Glomerular endothelial cell (primary cell): ENCODE results near the gene SYPL2. TPM values are rescaled to one million over a fixed set of nuclear protein-coding genes. Genes with fewer than 3 reads are reported as not detected.
"Not testable (repeated sequence)": the region's sequence is repeated elsewhere in the genome, so short reads cannot be mapped to it uniquely, and the experiment has no call there.

Source experiments
- DNase-seq: peaks from one replicate; pipeline ENCODE4 v3.0.0-alpha.2; 2011; ENCODE audit warnings: low read depth, low spot score; ENCODE audit errors: extremely low read depth
- total RNA-seq: library from RNA; depleted of rRNA; stranded (reverse); fragments of >200 nt; gene quantifications from 2 replicates; pipeline ENCODE4 v1.2.3, GENCODE V29; 2015

Gene SYPL2
- not detected in 2 replicates for total RNA-seq

DNA sequence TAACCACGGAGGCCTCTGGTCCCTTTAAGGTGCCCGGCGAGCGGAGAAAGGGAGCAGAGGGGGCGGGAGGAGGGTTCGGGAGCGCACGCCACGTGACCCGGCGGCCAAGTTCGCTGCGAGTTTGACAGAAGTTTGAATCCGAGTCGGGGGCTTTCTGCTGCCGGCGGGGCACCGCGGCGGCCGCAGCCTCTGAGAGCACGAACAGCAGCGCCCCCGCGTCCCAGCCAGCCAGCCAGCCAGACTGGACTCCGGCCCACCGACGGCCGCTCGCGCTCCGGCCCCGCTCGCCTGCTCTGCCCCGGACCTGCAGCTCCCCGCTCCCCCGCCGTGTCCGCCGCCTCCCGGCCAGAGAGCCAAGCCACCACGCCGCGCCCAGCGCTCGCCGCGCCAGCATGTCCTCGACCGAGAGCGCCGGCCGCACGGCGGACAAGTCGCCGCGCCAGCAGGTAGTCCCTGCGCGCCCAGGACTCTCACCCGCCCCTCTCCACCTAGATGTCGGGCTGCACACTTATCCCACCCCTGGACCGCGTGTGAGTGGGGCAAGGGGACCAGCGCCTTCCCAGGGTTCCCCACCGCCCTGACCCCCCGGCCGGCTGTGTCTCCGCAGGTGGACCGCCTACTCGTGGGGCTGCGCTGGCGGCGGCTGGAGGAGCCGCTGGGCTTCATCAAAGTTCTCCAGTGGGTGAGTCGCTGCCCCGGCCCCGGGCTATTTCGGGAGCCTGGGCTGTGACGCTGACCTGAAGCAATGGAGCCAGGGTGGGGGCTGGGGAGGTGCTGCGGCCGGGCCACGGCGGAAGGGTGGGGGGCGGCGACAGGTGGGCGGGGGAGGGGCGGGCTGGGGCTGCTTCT lies at the start of gene SYPL2:
Gene SYPL2, plus strand, starts transcription at position 95 of the 849 bp plus-strand sequence. Its CDS starts 298 bp downstream, at position 393.
- no peak for DNase-seq

DNA sequence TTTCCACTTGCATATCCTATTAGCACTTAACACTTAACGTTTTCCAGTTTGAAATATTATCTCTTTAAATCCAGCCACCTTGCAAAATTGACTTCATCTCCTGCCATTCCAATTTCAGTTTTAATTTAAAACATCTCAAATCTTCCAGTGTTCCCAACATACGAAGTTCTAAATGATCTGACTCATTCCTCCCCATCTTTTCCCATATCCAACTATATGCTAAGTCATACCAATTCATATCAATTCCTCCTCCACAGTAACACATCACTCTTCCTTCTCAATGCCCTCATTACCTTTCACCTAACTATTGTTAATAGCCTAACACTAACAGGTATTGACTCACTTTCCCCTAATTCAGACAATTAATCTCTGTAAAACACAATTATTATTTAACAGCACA lies 42.8 kb upstream of the SYPL2 start:
- DNase-seq = no peak

DNA sequence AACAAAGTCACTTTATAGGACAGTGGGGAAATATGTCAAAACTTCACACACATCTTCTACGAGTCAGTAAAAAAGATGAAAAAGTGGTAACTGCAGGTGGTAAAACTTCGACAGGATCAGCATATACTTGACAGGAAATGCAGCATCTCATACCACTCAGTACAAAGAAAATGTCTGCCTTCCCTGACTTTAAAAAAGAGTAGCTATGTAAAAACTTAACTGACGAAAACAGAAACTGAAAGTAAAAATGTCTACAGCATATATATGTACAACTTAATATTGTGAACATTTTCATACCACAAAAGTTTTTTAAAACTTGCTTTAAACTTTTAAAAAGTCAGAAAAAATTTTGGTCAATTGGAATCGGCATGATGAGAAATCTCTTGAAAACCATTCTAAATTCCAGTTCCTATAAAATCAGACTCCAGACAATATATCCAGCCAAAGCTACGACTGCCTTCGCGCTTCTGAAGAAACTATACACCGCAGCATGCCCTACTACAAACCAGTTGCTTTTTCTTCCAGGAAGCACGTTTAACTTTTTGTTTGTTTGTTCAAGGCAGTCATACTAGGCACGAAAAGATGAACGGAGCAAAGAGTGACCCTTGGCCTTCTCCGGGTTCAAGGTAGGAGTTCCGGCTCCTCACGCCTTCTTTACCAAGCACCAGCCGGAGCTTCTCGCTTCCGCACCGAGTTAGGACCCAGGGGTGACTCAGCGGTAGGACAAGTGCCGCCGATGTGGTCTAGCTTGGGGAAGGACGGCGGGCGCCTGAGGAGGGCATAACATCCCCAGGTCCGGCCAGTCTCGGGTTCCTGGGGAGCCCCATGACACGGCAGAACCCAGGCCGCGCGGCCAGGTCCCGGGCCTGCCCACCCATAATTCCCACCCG lies 40.7 kb upstream of the SYPL2 start:
- DNase-seq = no peak

DNA sequence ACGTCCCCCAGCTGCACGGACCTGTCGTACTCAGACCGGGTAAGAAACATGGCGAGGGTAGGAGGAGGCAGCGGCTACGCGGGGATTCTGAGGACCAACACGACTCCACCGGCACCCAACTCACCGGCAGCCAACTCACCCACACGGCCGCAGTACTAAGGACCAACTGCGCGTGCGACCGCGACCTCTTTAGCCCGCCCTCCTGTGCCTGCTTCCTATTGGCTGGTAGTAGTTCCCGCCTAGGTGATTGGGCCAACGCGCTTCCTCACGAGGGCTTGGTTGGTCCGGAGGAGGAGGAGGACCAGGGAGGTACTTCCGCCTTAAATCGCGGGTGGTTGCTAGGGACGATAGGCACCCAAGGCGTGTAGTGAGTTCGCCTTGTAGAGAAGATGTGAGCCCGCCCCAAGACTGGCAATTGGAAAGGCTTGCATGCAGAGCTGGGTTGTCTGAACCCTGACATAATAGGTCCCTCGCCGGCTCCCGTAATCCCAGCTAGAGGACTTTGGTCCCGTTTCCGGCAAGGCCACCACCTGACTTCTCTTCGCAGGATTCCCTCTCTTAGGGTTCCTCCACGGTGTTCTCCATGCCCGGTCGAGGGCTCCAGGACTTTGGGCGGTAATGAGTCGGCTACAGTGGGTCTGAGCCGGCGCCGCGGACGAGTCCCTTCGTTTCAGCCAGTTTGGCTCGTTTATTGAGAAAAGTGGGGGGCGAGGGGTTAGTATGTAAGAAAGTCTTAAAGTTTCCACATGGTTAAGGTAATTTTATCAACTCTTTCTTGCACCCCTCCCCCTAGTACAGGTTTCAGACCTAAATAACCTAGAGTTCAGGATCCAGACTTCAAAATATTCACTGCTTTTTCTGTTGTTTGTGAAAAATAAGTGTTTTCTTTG lies 39.8 kb upstream of the SYPL2 start, which contains the start of gene PSMA5:
Gene PSMA5, minus strand, starts transcription at position 168 of the 890 bp plus-strand sequence. Its CDS starts 118 bp downstream, at position 50.
- DNase-seq = peak; percentile 92

DNA sequence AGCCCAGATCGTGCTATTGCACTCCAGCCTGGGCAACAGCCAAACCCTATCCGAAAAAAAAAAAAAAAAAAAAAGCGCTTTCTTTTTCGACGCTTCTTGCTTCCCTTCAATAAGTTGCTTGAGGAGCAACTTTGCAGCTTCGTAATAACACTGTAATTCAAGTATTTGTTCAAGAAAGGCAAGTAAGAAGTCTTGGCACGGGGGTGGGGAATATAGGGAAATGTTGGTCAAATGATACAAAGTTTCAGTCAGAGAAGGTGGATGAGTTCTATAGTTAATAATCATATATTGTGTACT lies 39.2 kb upstream of the SYPL2 start:
- no peak for DNase-seq

DNA sequence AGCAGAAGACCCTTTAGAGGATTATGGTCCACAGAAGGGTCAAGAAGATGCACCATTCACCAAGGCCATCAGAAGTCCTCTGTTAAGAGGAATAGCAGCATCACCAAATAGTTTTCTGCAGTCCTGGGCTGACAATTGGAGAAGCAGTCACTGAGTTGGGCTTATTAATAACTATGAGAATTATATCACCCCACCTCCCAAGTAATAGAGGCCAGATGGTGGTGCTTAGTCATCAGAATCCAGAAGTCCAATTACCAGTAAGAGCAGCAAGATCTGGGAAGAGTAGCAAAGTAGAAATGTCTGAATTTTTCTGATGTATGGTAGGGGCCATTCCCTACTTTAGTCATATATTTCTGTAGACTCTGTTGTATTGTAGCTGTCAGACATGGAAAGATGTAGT lies 34.0 kb upstream of the SYPL2 start:
- DNase-seq = no peak

DNA sequence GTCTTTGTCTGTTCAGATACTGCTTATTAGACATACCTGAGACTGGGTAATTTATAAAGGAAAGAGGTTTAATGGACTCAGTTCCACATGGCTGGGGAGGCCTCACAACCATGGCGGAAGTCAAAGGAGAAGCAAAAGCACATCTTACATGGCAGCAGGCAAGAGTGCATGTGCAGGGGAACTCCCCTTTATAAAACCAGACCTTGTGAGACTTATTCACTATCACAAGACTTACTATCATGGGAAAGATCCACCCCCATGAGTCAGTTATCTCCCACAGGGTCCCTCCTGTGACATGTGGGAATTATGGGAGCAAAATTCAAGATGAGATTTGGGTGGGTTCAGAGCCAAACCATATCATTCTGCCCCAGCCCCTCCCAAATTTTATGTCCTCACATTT lies 33.0 kb upstream of the SYPL2 start:
- no peak for DNase-seq

DNA sequence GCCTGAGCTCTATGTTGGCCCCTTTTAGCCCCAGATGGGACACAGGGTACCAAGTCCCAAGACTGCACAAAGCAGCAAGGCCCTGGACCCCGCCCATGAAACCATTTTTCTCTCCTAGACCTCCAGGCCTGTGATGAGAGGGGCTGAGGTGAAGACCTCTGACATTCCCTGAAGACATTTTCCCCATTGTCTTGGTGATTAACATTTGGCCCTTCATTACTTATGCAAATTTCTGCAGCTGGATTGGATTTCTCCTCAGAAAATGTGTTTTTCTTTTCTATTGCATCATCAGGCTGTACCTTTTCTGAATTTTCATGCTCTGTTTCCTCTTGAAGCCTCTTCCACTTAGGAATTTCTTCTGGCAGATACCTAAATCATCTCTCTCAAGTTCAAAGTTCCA lies 31.9 kb upstream of the SYPL2 start:
- no peak for DNase-seq

DNA sequence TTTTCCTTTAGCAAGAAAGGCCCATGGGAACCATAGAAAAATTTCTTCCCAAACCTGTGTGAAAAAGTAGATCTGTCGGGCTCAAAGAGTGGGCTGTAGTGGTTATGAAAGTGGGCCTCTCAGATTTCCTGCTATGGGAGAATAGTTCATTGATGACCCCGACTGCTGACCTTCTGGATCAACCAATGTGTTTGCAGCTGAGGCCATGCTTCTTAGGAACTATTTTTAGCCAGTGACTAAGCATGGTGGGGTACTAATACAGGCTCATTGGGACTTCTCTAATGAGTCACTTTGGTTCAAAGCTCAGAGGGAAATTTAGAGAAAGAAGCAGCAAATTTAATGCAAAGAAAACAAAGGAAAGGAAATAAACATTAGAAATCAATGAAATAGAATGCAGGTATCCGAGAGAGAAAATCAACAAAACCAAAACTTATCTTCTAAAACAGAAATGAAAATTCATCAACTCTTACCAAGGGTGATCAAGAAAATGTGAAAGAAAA lies 27.5 kb upstream of the SYPL2 start:
- no peak for DNase-seq

DNA sequence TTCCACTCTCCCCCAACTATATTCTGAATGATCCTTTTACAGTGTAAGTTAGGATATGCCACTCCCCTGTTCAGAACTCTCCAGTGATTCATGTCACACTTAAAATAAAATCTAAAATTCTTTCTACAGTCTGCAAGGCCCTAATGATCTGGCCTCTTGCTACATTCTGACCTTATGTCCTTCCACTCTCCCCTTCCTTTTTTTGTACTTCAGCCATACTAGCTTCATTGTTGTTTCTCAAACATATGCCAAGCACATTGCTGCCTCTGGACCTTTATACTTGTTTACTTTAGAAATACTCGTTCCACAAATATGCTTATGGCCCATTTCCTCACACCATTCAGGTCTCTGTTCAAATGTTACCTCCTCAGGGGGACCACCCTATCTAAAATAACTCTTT lies 25.3 kb upstream of the SYPL2 start:
- no peak for DNase-seq

DNA sequence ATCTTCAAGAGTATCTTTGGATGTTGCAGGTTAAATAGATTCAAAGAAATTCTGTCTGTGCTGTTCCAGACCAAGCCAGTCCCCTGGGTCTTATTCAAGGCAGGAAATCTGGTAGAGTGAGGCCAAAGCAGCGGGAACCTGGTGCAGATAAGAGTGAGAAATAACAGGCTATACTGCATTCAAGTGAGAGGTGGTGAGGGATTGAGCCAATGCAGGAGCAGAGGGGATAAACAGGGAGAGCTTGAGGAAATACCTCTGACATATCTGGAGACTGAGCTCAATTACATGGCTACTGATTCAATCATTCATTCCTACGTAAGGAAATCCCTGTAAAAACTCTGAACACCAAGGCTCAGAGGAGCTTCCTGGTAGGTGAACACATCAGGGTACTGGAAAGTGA lies 22.9 kb upstream of the SYPL2 start:
- DNase-seq = no peak

DNA sequence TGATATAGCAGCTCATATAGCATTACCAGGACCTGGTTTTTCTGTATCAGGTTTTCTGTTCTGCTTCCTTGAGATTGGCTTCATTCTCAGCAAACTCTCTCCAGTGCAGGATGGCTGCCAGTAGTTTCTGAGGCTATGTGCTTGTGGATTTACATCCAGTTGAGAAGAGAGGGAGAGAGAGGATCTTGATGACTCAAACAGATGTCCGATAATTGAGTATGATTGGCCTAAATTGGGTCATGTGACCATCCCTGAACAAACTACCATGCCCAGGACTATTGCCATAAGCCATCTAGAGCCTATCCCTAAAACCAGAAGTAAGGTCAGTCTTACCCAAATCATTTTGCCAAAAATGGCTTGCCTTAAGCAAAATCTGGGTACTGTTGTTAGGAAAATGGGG lies 22.0 kb upstream of the SYPL2 start:
- no peak for DNase-seq

DNA sequence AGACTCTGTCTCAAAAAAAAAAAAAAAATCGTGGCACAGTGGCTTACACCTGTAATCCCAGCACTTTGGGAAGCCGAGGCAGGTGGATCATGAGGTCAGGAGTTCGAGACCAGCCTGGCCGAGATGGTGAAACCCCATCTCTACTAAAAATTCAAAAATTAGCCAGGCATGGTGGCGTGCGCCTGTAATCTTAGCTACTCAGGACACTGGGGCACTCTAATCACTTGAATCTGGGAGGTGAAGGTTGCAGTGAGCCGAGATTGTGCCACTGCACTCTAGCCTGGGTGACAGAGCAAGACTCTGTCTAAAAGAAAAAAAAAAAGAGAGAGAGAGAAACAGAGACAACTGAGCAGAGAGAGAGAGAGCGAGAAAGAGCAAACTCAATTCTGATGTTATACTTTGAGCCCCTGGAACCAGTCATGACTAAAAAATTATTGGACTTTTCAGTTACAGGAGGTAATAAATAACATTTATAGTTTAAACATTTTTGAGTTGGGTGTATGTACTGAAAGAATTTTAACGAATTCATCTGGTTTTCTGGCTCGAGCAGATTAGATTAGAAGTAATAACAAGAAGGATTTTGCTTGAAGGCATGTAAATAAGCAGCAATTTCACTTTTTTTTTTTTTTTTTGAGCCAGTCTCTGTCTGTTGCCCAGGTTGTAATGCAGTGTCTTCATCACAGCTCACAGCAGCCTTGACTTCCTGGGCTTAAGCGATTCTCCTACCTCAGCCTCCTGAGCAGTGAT lies 20.2 kb upstream of the SYPL2 start:
- DNase-seq = not testable (repeated sequence)

DNA sequence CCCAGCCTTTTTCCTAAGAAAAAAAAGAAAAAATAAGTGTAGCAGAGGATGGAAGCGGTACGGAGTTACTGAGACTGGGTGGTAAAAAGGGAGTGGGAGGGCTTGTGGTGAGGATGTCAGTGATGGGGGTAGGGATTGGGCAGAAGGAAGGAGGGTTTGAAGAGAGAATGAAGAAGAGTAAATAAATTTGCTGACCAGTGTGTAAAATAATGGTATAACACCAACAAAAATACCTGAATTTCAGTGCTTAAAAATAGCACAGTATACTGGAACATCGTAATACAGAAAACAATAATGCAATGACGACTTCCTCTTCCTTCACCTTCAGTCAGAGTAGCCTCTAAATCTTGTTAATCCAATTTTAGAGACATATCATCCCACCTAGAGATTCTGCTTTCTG lies 18.8 kb upstream of the SYPL2 start:
- no peak for DNase-seq

DNA sequence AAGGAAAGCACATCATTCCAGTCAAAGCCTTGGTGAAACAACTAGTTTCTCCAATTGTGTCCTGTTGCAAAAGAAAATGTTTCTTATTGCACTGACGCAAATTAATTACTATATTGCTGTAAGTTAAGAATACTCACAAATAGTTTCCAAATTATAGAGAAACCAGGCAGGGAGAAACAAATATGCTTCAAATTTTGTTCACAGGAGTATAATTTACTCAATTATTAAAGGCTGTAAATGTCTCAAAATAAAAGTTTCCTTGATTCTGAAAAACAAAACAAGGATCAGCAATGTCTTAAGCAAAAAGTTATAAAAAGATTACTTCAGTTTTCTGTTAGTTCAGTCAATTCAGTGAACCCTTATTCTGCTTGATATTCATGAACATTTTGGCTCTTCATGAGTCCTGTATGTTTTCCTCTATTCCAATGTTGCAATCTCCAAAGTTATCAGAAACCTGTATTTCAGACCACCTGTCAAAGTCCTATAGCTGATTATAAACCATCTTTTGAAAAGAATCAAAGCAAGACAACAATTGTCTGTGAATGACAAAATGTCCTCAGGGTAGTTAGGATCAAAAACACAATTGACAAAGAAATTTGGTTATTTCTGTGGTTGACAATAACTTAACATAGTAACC lies 11.7 kb upstream of the SYPL2 start:
- no peak for DNase-seq

DNA sequence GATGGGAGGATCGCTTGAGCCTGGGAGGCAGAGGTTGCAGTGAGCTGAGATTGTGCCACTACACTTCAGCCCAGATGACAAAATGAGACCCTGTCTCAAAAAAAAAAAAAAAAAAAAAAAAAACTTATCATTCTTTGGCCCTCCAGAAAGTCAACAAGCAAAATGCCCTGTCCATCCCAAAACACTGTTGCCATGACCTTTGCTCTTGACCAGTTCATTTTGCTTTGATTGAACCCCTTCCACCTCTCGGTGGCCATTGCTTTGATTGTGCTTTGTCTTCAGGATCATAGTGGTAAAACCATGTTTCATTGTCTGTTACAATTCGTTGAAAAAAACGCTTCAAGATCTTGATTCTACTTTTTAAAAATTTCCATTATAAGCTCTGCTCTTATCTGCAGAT lies 8.5 kb upstream of the SYPL2 start:
- DNase-seq = no peak

DNA sequence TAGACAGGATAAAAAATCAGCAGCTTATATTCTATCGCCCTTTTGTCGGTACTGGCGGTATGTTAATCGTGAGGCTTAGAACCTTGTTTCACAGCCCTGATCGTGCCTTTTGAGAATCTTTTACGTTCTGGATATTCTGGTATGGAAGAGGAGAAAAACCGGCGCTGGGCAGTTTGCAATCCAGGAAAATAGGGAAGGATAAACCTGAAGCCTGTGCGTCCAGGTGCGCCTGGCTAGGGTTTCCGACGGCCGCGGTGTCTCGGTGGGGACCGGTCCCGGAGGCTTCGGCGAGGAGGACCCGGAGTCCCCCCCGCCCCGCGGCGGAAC lies 258 bp upstream of the SYPL2 start:
- no peak for DNase-seq

DNA sequence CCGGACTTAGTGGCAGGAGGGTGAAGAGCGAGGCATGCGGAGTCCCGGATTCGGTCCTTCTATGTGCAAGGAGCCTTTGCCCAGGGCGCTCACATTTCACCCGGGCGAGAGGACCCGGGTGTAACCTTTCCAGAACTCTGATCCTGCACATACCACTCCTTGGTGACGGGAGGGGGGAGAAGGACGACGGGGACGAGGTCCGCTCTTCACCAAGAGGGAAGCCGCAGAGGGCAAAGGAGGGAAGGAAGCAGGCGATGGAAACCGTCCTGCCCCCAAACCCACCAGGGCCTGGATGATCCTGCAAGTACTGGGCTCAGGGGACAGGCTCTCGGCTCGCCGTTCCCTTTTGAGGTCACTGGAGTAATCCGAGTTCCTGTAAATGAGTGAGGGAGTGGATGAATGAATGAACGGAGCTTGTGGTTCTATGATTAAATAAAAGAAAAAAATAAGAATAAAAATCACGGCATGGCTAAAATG lies 993 bp downstream of the SYPL2 start:
- DNase-seq = no peak

DNA sequence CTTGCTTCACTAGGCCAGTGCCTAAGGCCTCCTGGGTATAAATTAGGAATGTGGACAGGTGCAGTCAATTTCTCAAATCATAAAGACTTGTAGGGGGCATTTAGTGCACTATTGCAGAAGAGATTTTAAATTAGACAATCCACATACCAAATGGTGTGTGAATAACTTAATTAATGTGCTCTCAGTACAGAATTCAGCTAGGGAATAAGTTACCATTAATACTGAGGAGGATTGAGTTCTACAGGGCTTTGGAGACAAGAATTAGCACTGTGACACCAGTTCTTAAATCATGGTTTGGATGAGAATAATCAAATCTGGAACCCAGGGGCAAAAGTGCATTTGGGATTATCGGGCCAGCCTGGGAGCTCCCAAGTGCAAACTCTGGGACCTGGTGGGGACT lies 1.7 kb downstream of the SYPL2 start:
- DNase-seq = no peak

DNA sequence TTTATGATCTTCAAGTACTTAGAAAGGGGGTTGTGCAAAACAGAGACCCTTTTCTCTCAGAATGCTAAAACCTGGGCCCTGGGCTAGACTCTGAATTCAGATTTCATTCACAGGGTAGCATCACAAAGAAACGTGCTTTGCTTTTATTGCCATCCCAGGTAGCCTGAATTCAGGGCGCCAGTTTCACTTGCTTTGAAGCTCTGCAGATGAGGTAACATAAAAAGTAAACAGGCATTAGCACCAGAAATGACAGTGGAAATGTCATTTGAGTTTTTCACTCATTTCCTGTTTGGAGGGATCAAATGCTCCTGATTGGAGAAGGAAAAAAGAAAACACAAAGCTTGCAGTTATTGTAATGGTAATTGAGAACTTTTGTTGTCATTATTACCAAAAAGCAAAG lies 2.6 kb downstream of the SYPL2 start:
- DNase-seq = no peak
